ENCODE data around the gene AGPAT4.

AGPAT4 gene

DNA sequence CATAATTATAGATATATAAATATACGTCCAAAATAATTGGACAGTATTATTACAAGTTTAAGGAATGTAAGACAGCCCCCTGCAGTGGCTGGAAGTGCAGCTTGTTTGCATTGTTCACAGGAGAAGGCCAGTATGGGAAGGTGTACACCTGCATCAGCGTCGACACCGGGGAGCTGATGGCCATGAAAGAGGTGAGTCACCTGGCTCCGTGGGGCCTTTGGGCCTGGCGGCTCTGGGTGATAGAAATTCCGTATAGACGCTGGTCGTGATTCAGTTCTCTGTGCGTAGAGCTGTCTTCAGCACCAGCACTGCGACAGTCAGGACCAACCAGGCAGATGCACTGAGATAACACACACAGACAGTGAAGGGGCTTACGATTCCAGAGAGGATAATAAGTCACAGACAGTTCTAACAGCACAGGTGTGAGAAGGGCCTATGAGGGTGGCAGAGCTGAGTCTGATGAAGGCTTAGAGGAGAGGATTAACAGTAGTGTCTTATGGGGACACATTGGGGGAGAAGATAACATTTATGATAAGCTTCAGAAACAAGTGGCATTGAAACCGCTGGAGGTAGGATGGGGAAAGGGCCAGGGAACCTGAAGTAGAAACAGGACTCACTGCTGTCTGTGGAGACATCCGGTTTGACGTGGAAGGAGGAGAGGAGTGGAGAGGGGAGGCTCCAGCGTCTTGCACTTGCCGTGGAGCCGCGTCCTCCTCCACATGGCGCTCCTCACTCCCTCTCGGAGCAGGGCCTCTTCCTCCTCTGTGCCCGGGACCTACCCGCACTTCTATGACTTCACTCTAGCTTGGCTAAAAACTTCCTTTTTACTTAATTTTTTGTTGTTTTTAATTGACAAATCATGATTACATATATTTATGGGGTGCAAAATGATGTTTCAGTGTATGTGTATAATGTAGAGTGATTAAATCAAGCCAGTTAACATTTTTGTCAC, 165.8 kb downstream of the AGPAT4 start:
- peak; percentile 27 to 50 (median 43) for DNase-seq

DNA sequence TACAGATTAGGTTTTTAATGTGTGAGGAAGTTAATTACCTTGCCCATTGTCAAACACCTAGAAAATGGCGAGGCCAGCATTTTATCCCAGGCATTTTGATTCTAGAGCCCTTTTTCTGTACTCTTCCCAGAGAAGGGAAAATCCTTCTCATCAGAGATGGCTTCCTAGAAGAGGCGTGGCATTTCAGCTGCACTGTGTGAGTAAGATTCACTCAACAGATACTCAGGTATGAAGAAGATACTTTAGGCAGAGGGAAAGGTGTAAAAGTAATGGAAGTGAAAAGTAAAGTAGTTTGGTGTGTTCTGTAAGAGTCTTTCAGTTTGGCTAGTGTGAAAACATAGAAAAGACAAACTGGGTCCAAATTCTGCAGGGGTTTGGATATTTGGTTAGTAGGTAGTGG, 168.5 kb downstream of the AGPAT4 start:
- DNase-seq: no peak

DNA sequence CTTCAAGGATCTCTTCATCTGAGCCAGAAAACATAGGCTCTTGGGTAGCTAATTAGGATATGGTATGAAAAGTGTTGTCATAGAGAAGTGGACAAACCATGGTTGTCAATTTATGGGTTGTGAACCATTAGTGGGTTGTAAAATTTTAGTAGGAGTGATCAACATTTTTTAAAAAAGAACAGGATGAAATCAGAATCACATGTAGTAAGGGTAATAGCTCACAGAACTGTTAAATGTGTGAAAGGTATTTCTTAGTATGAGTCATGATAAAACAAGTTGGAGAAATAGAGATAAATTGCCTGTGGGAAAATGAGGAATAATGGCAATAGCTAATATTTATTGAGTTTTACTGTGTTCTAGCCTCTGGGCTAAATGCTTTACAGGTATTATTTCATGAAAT, 168.9 kb downstream of the AGPAT4 start:
- DNase-seq: peak in 1 of 3 donors; percentile 33

- peak in 2 of 3 donors; percentile 29 to 31 for DNase-seq
Observed at GRCh38 chr6:161103475-161103874, 170.4 kb downstream of the AGPAT4 start.

GRCh38 chr6:161101517-161101916, 172.3 kb downstream of the AGPAT4 start:
- DNase-seq: peak in 1 of 3 donors; percentile 18

DNA sequence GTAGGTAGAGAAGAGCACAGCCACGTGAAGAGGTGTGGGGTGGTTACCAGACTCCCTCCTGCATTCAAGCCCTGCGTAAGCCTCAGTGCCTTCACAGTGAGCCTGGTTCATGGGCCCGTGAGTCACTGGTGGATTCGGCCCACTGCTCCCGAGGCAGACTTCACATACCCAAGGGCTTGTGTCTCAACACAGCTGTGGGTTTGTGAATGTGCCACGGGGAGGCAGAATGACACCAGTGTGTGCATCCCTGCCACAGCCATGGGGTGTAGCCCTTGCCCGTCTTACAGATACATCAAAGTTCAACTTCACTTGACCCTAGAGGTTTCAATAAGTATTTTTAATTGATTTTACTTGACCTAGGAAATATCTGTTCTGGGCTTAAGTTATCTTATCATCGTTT, 173.8 kb downstream of the AGPAT4 start:
- DNase-seq: no peak

DNA sequence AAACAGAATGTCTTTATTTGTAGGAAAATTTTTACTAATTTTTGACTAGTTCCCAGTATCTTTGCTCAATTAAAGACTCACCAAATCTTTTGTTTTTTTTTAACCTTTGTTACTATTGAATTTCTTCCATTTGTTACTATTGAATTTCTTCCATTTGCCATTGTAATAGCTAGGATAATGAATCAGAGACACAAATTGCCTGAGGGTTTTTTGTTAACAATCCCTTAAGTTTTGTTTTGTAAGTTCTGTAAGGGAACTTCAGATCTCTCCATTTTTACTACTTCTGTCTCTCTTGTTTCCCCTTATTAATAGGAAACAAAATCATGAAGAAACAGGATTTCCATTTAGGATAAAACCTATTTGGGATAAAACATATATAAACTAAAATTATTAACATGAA, 177.9 kb downstream of the AGPAT4 start:
- DNase-seq: no peak

- DNase-seq: no peak
Observed at GRCh38 chr6:161094955-161095354, 178.9 kb downstream of the AGPAT4 start.

GRCh38 chr6:161091972-161092701, 181.7 kb downstream of the AGPAT4 start:
- DNase-seq: no peak

- DNase-seq: peak in 1 of 3 donors; percentile 35
Observed at GRCh38 chr6:161091151-161091550, 182.7 kb downstream of the AGPAT4 start.

- DNase-seq: no peak
Observed at GRCh38 chr6:161088676-161089328, 185.1 kb downstream of the AGPAT4 start.

DNA sequence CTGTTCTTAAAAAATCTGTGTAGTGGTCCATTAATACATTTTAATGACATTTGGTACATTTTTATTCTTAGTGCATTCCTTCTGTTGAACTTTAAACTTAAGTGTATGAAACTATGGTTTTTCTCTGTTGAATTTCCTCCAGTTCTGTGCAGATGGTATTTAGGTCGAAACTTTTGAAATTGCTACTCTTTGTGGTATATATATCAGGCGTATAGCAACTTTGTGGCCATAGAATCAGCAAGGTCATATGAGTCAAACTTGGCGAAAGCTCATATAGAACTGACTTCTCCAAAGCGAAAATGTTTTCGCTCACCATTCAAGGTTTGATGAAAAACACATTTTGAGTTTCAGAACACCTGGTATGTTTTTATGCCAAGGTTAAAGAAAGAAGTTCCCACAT, 188.6 kb downstream of the AGPAT4 start:
- no peak for DNase-seq

GRCh38 chr6:161082215-161082614, 191.6 kb downstream of the AGPAT4 start:
- no peak for DNase-seq

- no peak for DNase-seq
Observed at GRCh38 chr6:161080263-161080970, 193.4 kb downstream of the AGPAT4 start.

All from suppressor macrophage treated with lipopolysaccharide for 1 hour (primary cell).